GM21717 (cell line): ENCODE results near the gene DKC1.
"Not testable (repeated sequence)": the region's sequence is repeated elsewhere in the genome, so short reads cannot be mapped to it uniquely, and the experiment has no call there.

ENCODE experiments used
- ATAC-seq: cut with Tn5 transposase; IDR thresholded peaks from one replicate; pipeline ENCODE4 v1.9.1; 2021; ENCODE audit warnings: mild to moderate bottlenecking, moderate library complexity; ENCODE audit not compliant: unreplicated experiment

The DKC1 gene

DNA sequence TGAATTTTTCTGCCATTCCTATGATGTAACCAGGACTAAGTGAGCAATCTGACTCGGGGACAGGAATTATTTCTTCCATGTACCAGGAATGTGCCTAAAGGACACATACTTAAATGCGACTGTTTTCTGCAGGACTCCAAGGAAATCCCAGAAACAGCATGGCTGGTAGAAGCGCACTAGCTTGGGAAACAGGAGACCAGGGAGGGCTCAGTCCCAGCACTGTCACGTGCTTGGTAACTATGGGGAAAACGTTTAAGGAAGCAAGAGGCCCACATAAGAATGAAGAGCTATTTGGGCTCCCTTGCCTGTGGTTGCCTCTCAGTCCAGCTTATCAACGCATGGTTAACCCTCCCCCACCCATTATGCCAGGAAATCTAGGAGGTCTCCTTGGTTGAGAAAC, 23.1 kb downstream of the DKC1 start:
- no peak for ATAC-seq

DNA sequence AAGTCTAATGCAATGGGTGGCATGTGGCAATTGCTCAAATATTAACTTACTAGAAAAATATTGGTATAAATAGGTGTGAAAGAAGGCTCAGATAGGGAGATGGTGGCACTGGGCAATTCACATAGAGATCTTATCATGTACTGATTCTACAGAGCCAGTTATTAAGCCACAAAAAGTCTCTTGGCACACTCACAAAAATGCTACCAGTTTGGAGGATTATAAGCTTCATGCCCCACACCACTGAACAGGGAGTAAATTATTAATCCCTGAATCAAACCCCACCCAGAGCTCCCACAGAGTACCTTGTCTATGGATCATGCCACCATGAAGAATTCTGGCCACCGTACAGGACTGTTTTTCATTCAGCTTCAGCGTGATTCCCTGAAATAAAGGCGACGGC, 28.8 kb downstream of the DKC1 start:
- no peak for ATAC-seq

DNA sequence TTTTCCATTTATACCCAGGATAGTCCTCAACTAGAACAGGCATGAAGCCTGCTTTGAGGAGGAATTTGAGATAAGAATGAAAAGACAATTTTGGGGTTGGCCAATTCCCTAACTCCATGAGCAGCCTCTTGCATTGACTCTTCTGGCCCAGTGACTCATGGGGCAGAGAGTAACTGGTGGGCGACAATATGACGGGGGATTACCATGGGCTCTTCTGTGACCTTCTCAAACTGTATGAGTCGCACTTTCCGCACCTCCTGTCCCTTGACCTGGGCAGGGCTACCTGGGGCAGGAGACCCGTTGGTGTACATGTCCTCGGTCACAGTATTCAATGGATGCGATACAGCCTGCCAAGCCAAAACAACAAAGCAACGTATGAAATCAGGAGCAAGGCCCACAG, 29.3 kb downstream of the DKC1 start:
- no peak for ATAC-seq

DNA sequence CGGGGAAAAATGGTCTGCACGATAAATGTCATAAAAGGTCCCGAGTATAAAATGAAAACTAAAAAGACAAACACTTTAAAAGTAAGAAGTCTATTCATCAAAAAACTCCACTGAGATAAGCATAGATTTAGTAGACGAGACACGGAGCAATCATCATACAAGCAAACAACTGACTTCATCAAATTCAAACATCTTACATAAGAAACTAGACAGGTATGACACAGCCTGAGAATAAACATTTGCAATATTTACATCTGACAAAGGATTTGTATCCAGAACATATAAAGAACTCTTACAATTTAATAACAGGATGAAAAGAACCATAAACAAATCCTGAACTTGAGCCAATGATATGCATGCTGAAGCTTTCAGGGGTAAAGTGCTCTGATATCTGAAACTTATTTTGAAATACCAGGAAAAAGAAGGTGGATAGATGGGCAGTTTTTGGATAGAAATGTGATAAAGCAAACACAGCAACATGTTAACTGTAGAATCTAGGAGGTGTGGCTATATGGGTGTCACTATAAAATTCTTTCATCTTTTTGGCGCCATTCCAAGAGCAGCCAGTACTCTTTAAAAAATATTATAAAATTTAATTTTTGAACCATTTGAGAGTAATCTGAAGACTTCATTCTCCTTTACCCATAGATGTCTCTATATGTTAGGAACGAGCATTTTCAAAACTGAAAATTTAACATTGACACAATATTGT, 30.6 kb downstream of the DKC1 start:
- ATAC-seq = no peak

DNA sequence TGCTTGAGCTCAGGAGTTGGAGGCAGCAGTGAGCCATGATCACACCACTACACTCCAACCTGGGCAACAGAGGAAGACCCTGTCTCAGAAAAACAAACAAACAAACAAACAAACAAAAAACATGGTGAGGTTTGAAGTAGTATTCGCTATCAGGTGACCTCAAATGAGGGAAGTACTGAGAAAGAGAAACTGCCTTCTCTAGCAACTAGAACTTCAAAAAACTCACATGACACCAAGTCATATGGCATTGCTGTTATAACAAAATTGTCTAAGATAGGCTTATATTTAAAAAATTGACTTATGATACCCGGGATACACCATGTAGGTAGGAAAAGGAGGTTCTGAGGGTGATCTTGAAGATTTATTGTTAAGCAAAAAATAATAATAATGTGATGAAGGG, 32.4 kb downstream of the DKC1 start:
- ATAC-seq = no peak

DNA sequence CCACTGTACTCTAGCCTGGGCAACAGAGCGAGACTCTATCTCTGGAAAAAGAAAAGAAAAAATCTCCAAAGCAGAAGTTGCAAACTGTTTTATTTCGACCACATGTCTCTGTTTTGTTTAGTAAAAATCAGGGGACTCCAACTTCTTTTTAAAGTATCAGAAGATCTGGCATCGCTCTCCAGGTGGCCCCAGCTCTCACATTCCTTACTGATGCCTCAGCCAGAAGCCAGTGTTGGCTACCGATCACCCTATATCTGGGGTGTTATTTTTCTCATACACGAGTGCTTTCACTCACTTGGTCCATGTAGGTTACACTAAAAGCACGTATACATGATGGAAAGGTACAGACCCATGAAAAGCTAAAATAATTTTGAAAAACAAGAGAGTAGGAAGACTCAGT, 34.3 kb downstream of the DKC1 start:
- no peak for ATAC-seq

DNA sequence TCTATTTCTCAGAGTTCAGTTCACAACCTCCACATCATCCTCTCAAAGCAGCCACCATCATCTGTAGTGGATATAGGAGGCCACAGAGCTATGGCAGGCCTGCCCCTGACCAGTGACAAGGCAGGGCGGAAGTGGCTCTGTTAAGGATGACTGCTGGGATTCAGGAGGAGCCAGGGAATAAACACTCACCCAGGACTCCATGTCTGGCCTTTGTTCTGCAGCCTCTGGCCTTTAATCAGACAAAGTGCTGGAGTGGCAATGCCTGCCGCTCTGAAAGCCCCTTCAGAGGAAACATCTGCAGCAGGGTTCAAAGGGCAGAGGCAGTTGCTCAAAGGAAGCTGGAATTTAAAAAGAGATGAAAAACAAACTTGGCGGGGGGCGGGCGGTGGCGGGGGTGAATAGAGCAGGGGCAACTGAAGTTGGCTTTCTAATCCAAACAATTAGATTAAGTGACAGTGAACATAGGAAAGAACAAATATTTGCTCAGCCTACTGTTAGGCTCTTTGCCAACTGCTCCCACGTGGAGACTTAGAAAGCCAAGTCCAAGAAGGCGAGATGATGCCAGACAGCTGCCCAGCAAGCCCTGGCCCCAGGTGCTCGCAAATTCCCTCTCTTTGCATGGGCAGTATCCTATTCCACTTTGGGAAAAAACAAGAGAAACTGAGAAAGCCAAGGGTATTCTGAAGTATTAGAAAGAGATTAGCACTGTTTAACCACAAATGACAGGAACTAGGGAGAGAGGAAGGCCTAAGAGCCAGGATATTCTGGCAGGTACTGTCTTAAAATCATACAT, 37.1 kb downstream of the DKC1 start:
- ATAC-seq = no peak

DNA sequence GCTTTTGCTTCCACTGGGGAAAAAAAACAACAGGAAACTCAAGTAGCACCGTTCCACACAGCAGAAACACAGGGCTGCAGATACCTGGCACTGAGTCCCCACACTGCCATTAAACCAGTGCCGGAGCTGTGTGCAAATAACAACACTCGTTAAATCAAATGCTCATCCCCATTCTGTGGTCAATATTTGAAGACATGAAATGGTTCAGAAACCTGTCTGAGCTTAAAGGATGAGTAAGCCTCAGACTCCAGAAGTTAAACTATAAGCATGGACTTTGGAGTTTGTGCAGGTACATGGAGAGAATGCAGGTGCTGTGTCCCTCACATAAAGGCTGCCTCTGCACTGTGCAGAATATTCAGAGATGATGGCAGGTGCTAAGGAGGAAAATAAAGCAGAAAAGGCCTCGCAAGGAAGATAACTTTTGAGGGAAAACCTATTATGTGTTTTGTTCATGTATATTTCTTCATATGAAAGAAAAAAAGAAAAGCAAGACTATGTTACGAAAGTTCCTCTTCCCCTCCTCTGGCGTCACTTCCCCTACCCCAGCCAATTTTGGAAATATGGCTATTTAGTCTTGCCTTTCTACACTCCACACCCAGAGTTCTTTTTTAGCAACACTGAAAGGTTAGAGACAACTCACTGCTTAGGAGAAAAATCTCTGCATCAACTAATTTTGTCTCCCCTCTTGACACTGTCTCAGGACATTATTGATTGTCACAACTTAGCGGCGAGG, 38.0 kb downstream of the DKC1 start:
- no peak for ATAC-seq

DNA sequence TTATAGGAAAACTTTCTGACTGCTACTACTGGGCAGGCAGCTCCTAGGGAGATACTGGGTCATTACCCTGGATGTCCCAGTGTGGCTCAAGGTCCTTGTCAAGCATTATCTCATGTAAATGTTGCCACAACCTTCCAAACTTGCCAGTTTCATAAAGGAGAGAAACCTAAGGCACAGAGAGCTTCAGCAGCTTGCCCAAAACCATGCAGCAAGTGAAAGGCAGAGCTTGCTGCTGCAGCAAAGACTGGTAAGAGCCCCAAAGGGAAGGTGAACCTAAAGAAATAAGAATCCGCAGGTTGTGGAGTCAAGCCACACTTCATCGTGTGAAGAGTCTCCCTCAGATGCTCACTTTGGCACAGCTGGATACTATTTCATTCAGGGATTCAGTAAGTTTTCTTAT, 40.3 kb downstream of the DKC1 start:
- no peak for ATAC-seq

DNA sequence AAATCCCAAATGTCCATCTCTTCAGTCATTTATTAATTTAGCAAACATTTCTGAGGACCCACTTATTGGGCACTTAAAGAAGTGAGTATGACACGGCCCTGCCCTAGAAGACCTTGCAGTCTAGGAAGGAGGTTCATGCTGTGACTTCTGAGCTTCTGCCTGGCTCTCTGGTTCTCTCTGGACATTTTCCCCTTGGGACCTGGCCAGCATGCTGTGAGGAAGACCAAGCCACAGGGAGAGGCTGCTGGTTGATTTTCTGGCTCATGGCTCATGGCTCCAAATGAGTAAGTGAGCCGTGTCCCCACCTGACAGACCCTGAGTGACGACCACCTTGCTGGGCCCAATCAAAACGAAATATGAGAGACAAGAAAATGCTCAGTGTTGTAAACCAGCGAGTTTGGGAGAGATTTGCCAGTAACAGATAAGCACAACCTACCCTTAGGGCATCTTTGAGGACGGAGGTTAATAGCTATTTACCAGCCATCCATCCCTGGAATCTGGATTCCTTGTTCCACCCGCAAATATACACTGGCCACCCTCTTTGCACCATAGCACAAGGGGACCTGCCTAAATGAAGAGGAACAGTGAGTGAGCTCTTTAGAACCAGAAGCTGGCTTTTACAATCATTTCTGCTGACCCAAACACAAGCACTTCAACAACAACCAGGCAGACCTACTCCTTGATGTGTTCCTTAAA, 41.7 kb downstream of the DKC1 start:
- ATAC-seq = no peak

DNA sequence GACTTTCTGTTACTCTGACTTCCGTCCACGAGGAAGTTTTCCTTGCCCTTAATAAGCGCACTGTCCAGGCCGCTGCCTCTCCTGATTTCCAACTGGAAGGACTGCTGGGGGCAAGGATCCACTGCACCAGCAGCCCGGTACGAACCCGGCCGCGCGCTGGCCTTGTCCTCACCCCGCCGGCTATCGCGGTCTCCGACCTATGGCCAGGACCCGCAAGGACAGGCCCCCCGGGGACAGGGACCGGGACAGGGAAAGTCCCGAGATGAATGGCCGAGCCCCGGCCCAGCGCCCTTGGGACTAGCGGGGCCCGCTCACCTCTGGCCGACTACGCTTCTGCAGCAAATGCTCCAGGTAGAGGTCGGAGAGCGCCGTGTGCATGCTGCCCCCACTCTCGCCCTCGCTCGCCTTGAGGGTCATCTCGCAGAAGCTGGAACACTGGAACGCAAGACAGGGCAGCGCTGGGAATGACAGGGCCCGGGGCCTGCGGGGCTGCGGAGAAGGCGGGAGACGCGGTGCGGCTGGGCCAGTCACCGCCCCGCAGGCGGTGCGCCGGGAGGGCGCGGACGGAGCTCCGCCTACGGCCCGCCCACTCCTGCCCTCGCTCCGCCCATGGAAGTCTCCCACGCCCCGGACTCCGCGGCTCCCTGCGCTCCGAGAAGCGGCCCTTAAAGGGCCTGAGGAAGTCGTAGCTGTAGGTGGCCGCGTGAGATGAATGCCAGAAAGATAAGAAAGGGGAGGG, 42.5 kb downstream of the DKC1 start, which contains the start of gene MPP1:
Gene MPP1, minus strand, starts transcription at position 529 of the 739 bp plus-strand sequence. Its CDS starts 112 bp downstream, at position 417.
- peak; percentile 91 for ATAC-seq

DNA sequence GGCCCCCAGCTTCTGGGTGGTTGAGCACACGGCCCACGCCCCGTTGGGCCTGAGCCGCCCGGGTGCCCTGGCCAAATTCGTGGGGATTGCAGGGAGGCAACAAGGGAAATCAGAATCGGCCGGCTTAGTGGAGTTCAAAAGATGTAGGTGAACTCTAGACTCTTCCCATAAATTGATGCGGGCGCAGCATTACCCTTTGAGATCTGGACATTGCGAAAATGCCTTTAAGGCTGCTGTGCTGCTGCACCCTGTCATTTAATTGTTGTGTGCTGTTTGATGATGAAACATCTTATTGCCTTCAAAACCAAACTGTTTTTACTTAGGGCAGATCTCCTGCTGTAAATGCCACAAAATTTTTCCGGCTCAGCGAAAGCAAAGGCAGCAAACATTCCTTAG, 43.0 kb downstream of the DKC1 start:
- ATAC-seq = no peak

DNA sequence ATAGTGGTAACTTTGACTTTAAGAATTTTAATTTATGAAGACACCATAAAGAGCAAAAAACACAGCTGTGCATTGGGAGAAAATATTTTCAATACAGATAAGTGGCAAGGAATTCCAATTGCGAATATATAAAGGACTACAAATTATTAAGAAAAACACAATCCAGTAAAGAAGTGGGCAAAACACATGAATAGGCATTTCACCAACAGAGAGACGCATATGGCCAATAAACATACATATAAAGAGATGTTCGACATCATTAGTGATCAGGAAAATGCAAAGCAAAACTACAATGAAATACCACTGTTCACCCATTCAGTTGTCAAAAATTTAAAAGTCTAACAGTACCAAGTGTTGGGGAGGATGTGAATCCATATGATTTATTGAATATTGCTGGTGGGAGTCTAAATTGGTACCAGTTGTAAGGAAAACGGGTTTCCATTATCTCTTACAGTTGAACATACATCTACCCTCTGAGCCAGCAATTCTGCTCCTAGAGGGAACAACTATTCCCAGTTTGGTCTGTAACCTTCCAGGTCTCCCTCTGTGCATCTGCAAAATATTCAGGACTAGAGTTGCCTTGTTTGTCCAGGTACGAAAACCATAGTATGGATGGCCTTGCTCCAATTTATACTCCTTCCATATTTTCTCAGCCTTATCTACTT, 44.3 kb downstream of the DKC1 start:
- ATAC-seq = no peak

DNA sequence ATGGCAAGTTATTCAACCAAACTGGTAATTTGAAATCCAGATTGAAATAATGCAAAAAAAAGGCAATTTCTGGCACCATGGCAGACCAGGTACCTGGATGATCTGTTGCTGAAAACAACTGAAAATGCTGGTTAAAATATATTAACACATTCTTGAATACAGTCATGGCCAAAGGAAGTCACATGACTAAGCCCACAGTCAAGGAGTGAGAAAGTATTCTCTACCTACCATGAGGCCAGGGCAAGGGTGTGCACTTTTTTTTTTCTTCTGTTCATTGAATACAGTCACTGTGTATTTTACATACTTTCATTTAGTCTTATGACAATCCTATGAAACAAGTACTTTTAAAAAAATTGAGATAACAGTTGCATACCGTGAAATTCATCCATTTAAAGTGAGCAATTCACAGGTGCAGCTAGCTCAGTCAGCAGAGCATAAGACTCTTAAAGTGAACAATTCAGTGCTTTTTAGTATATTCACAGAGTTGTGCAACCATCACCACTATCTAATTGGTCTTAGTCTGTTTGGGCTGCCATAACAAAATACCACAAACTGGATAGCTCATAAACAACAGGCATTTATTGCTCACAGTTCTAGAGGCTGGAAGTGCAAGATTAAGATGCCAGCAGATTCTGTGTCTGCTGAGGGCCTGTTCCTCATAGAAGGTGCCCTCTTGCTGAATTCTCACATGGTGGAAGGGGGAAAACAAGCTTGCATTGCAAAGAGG, 47.4 kb downstream of the DKC1 start:
- no peak for ATAC-seq

DNA sequence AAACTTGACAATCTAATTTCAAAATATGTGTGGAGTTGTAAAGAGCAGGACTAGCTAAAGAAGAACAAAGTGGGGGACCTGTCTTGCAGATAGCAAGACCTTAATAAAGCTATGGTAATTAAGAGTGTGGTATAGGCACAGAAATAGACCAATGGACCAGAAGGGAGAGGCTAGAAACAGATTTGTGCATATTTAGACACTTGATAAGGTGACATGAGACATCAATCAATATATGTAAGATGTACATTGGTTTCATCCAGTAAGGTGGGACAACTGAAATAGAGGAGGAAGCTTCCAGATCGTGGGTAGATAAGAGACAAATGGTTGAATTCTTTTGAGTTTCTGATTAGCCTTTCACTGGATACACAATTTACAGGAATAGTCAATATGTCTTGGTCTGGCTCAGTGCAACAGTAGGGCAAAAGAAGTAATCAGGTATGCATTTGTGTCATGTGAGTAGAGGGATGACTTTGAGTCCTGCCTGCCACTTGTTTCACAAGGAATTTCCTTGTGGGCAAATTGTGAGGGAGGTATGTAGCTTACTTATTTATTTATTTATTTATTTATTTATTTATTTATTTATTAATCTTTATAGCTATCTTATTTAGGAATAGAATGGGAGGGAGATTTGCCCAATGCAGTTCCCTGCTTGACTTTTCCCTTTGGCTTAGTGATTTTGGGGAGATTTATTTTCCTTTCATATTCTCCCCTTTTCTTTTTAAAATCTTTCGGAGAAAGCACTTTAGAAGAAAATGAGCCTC, 49.9 kb downstream of the DKC1 start:
- no peak for ATAC-seq

DNA sequence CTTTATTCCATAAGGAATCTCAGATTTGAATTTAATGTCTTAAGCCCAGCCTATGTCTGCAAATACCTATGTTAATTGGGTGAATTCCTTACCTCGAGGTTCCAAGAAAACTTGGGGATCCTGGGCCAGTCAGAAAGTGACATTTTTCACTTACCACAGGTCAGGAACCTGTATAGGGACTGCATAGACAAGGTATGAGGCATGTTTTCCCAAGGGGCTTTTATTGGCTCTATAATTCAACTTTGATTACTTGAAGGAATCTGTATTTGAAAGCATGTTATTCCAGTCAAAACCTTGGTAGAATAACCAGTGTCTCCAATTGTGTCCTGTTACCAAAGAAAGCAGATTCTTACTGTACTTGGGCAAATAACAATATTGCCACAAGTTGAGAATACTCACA, 51.1 kb downstream of the DKC1 start:
- ATAC-seq = no peak

DNA sequence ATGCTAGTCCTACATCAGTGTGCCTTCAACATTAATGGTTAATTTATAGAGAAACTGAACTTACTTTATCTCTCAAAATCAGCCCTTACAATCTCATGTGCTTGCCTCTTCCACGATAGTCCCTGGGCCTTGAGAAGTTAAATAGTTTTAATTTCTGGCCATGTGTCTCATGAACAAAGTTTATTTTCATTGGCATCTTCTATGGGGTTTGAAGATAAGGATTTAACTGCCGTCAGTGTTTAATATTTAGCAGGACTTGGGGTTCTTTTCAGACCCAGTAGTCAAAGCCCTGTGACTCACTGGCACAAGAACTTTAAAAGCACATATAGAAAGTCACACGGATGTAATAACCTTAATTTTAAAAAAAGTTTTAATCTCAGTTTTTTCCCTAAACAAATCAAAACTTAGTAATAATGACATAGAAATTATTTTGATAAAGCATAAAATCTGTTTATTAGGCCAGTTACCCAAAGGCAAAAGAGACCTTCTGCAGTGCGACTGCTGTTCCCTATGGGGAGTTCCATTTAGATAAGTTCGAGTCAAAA, 52.7 kb downstream of the DKC1 start:
- no peak for ATAC-seq

DNA sequence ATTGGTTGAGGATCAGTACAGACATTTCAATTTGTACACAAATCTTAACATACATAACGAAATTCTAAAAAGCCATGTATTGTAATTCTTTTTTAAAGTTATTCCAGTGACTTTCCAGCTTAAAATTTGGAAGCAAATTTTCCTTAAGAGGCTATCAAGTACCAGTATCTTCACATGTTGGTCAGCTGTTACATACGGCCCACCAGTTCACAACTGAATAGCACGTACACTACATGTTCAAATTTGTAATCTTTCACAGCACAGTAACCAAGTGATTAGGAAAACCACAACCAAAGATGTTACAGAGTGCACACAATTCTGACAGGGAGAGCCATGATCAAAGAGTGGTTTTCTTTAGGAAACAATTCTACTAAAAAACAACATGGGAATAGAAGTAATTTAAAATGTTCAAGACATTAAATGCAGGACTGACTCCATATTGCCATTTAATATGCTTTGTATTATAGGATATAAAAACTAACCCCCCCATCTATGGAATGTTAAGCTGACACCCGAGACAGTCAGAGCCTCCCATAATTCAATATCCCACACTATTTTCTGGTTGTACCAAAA, 53.7 kb downstream of the DKC1 start:
- ATAC-seq = not testable (repeated sequence)
